Umbilical cord (tissue), 2 donors: ENCODE results near the gene SAPCD1. TPM values are rescaled to one million over a fixed set of nuclear protein-coding genes. Genes with fewer than 3 reads are reported as not detected.
"Not testable (repeated sequence)": the region's sequence is repeated elsewhere in the genome, so short reads cannot be mapped to it uniquely, and the experiment has no call there.

Source experiments
- DNase-seq: peaks from one replicate; pipeline ENCODE4 v3.0.0-alpha.2; 2015; ENCODE audit warnings: low spot score
- total RNA-seq: library from RNA; depleted of rRNA; stranded (reverse); fragments of >200 nt; gene quantifications from one replicate; pipeline ENCODE4 v1.2.3, GENCODE V29; 2014; ENCODE audit warnings: low replicate concordance; ENCODE audit not compliant: insufficient read depth

SAPCD1 gene
- total RNA-seq, 1 donor from 2014 or later = not detected

GRCh38 chr6:31799781-31800180, 37.3 kb downstream of the SAPCD1 start:
- DNase-seq = no peak

GRCh38 chr6:31801031-31801927, 38.8 kb downstream of the SAPCD1 start:
- DNase-seq = not testable (repeated sequence)

- DNase-seq = no peak
Observed at GRCh38 chr6:31805939-31806469, 43.5 kb downstream of the SAPCD1 start.

GRCh38 chr6:31806470-31807272, 44.2 kb downstream of the SAPCD1 start, which contains the start of gene LSM2:
LSM2 (minus strand) TSS chr6:31806966; CDS start chr6:31806757, 209 bp downstream.
- DNase-seq = peak; percentile 99

- not testable (repeated sequence) for DNase-seq
Observed at GRCh38 chr6:31808599-31808998, 46.1 kb downstream of the SAPCD1 start.

GRCh38 chr6:31811645-31812044, 49.2 kb downstream of the SAPCD1 start:
- DNase-seq = no peak

GRCh38 chr6:31813465-31813849, 51.0 kb downstream of the SAPCD1 start:
- DNase-seq = no peak

Other genes starting within 250 kb of the SAPCD1 start
- not detected for gene MCCD1, start 233.7 kb upstream of the SAPCD1 start, total RNA-seq
- gene DDX39B, start 220.7 kb upstream of the SAPCD1 start, total RNA-seq = 185 TPM
- 3.6 TPM for gene ATP6V1G2, start 216.0 kb upstream of the SAPCD1 start, total RNA-seq
- 28.6 TPM for gene NFKBIL1, start 215.0 kb upstream of the SAPCD1 start, total RNA-seq
- not detected for gene LTA, start 190.4 kb upstream of the SAPCD1 start, total RNA-seq
- 1.4 TPM for gene TNF, start 187.1 kb upstream of the SAPCD1 start, total RNA-seq
- gene LTB, start 180.2 kb upstream of the SAPCD1 start, total RNA-seq = 0.96 TPM
- gene LST1, start 176.4 kb upstream of the SAPCD1 start, total RNA-seq = not detected
- not detected for gene NCR3, start 169.7 kb upstream of the SAPCD1 start, total RNA-seq
- gene AIF1, start 147.4 kb upstream of the SAPCD1 start, total RNA-seq = 63.6 TPM
- 21.4 TPM for gene PRRC2A, start 141.9 kb upstream of the SAPCD1 start, total RNA-seq
- gene BAG6, start 110.0 kb upstream of the SAPCD1 start, total RNA-seq = 58.7 TPM
- not detected for gene APOM, start 106.8 kb upstream of the SAPCD1 start, total RNA-seq
- 24.1 TPM for gene C6orf47, start 101.9 kb upstream of the SAPCD1 start, total RNA-seq
- gene GPANK1, start 97.7 kb upstream of the SAPCD1 start, total RNA-seq = 9.6 TPM
- gene CSNK2B, start 96.6 kb upstream of the SAPCD1 start, total RNA-seq = 36.6 TPM
- gene LY6G5B, start 92.7 kb upstream of the SAPCD1 start, total RNA-seq = 1.2 TPM
- 0.48 TPM for gene LY6G5C, start 81.6 kb upstream of the SAPCD1 start, total RNA-seq
- gene ABHD16A, start 59.3 kb upstream of the SAPCD1 start, total RNA-seq = 33.7 TPM
- not detected for gene LY6G6F, start 55.8 kb upstream of the SAPCD1 start, total RNA-seq
- not detected for gene LY6G6D, start 47.3 kb upstream of the SAPCD1 start, total RNA-seq
- gene LY6G6C, start 40.9 kb upstream of the SAPCD1 start, total RNA-seq = 3.1 TPM
- gene MPIG6B, start 39.3 kb upstream of the SAPCD1 start, total RNA-seq = 3.1 TPM
- gene DDAH2, start 33.4 kb upstream of the SAPCD1 start, total RNA-seq = 87.4 TPM
- gene CLIC1, start 26.1 kb upstream of the SAPCD1 start, total RNA-seq = 203 TPM
- 8.2 TPM for gene MSH5, start 22.7 kb upstream of the SAPCD1 start, total RNA-seq
- not detected for gene VWA7, start 14.7 kb downstream of the SAPCD1 start, total RNA-seq
- gene VARS1, start 33.1 kb downstream of the SAPCD1 start, total RNA-seq = 18.8 TPM
- gene LSM2, start 44.3 kb downstream of the SAPCD1 start, total RNA-seq = 28.9 TPM
- gene HSPA1L, start 52.6 kb downstream of the SAPCD1 start, total RNA-seq = 1.4 TPM
- 84.7 TPM for gene HSPA1A, start 52.9 kb downstream of the SAPCD1 start, total RNA-seq
- 37.3 TPM for gene HSPA1B, start 65.1 kb downstream of the SAPCD1 start, total RNA-seq
- 47.9 TPM for gene NEU1, start 100.2 kb downstream of the SAPCD1 start, total RNA-seq
- 0.96 TPM for gene SLC44A4, start 116.3 kb downstream of the SAPCD1 start, total RNA-seq
- 33.9 TPM for gene EHMT2, start 135.0 kb downstream of the SAPCD1 start, total RNA-seq
- 1.9 TPM for gene ZBTB12, start 139.4 kb downstream of the SAPCD1 start, total RNA-seq
- gene C2, start 165.1 kb downstream of the SAPCD1 start, total RNA-seq = 27.0 TPM
- 34.7 TPM for gene CFB, start 183.4 kb downstream of the SAPCD1 start, total RNA-seq
- 54.9 TPM for gene NELFE, start 196.3 kb downstream of the SAPCD1 start, total RNA-seq
- gene SKIC2, start 196.5 kb downstream of the SAPCD1 start, total RNA-seq = 34.7 TPM
- 13.2 TPM for gene DXO, start 209.5 kb downstream of the SAPCD1 start, total RNA-seq
- gene C4A, start 219.4 kb downstream of the SAPCD1 start, total RNA-seq = 26.2 TPM